HG03095 (cell line): ENCODE data around the gene FHIT.

Experiments
- ATAC-seq: cut with Tn5 transposase; IDR thresholded peaks from one replicate; pipeline ENCODE4 v1.9.1; 2021; ENCODE audit warnings: moderate library complexity; ENCODE audit not compliant: unreplicated experiment

The FHIT gene

GRCh38 chr3:60435941-60436650 is 815.2 kb downstream of the FHIT start:
- no peak for ATAC-seq

- ATAC-seq, result no peak
These were observed 816.3 kb downstream of the FHIT start for GRCh38 chr3:60434950-60435349.

- no peak for ATAC-seq
These were observed 816.9 kb downstream of the FHIT start for GRCh38 chr3:60434323-60434722.

- no peak for ATAC-seq
These were observed 819.7 kb downstream of the FHIT start for GRCh38 chr3:60431599-60431958.

- ATAC-seq, result no peak
These were observed 821.0 kb downstream of the FHIT start for GRCh38 chr3:60430205-60430604.

GRCh38 chr3:60427109-60427508 is 824.1 kb downstream of the FHIT start:
- no peak for ATAC-seq

- no peak for ATAC-seq
These were observed 826.3 kb downstream of the FHIT start for GRCh38 chr3:60424942-60425341.

- ATAC-seq, result no peak
These were observed 827.2 kb downstream of the FHIT start for GRCh38 chr3:60424034-60424433.

GRCh38 chr3:60423556-60423955 is 827.7 kb downstream of the FHIT start:
- ATAC-seq, result no peak

GRCh38 chr3:60421749-60422446 is 829.4 kb downstream of the FHIT start:
- ATAC-seq, result no peak

- ATAC-seq, result no peak
These were observed 833.7 kb downstream of the FHIT start for GRCh38 chr3:60417576-60417975.

- no peak for ATAC-seq
These were observed 837.2 kb downstream of the FHIT start for GRCh38 chr3:60414011-60414410.

- no peak for ATAC-seq
These were observed 837.7 kb downstream of the FHIT start for GRCh38 chr3:60413551-60413950.

GRCh38 chr3:60403866-60404265 is 847.4 kb downstream of the FHIT start:
- no peak for ATAC-seq

- ATAC-seq, result no peak
These were observed 848.3 kb downstream of the FHIT start for GRCh38 chr3:60402931-60403330.

- no peak for ATAC-seq
These were observed 851.1 kb downstream of the FHIT start for GRCh38 chr3:60399861-60400845.

GRCh38 chr3:60399292-60399691 is 852.0 kb downstream of the FHIT start:
- ATAC-seq, result no peak

- ATAC-seq, result no peak
These were observed 856.0 kb downstream of the FHIT start for GRCh38 chr3:60395173-60395762.

GRCh38 chr3:60393946-60394345 is 857.3 kb downstream of the FHIT start:
- no peak for ATAC-seq

- no peak for ATAC-seq
These were observed 858.8 kb downstream of the FHIT start for GRCh38 chr3:60392501-60392900.

GRCh38 chr3:60391292-60391691 is 860.0 kb downstream of the FHIT start:
- no peak for ATAC-seq
